Sigmoid colon (tissue), 3 donors: Measurements from ENCODE around the gene S1PR5.

Experiments
- CTCF ChIP-seq, 4 experiments: fragments of 450-650 bp in 3 of 4; fragments of 200-600 bp in 1 of 4; IDR thresholded peaks; one replicate each; pipeline ENCODE4 v1.5.1; 2016 to 2019; ENCODE audit warnings: antibody characterized with exemption in 4 of 4, mild to moderate bottlenecking in 3 of 4, moderate library complexity in 2 of 4
- POLR2A ChIP-seq, 2 donors: fragments of 450-650 bp; IDR thresholded peaks; one replicate each; pipeline ENCODE4 v1.6.1; 2016; ENCODE audit warnings: antibody characterized with exemption in 2 of 2, mild to moderate bottlenecking in 2 of 2, moderate library complexity in 2 of 2

- TF ChIP-seq CTCF (IDR thresholded peaks at IDR 0.05) (no peak), POLR2A (IDR thresholded peaks at IDR 0.05) (no peak)
Observed at GRCh38 chr19:10467104-10467706, 50.0 kb downstream of the S1PR5 start.
